ENCODE data around the gene AGPAT2. TPM values are rescaled to one million over a fixed set of nuclear protein-coding genes. Genes with fewer than 3 reads are reported as not detected.

The AGPAT2 gene
- total RNA-seq, 1 donor from 2014 or later, result 30.8 TPM

DNA sequence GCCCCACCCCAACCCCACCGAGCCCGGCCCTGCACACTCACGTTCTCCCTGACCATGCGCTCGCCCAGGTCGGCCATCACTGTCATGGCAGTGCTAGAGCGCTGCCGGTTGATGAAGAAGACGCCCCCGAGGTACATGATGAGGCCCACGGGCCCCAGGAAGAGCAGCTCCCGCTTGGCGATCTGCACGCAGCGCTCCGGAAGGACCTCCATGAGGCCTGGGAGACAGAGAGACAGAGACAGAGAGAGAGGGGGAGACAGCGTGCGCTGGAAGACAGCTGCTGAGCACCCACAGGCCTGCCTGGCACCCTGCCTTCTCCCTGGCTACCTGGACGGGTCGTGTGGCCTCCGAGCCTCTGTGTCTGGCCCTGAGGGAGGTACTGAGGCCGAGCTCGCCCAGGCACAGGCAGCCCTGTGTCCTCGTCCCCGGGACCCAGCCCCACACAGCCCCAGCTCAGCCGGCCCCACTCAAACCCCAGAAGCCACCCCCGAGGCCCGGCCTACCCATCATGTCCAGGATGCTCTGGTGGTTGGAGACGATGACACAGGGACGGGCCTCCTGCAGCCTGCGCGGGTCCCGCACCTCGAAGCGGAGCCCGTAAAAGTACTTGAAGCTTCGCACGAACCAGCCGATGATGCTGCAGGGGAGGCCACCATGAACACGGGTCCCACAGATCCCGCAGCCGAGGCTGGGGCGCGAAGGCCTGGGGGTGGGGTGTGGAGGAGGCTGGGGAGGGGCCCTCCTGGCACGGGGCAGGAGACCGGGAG lies 10.2 kb downstream of the AGPAT2 start:
- TF ChIP-seq, protein P1, sequence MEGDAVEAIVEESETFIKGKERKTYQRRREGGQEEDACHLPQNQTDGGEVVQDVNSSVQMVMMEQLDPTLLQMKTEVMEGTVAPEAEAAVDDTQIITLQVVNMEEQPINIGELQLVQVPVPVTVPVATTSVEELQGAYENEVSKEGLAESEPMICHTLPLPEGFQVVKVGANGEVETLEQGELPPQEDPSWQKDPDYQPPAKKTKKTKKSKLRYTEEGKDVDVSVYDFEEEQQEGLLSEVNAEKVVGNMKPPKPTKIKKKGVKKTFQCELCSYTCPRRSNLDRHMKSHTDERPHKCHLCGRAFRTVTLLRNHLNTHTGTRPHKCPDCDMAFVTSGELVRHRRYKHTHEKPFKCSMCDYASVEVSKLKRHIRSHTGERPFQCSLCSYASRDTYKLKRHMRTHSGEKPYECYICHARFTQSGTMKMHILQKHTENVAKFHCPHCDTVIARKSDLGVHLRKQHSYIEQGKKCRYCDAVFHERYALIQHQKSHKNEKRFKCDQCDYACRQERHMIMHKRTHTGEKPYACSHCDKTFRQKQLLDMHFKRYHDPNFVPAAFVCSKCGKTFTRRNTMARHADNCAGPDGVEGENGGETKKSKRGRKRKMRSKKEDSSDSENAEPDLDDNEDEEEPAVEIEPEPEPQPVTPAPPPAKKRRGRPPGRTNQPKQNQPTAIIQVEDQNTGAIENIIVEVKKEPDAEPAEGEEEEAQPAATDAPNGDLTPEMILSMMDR (IDR thresholded peaks at IDR 0.05; ENCODE audit: insufficient read depth, low read depth, low read length), result no peak
- TF ChIP-seq EZH2 (IDR thresholded peaks at IDR 0.05; ENCODE audit: insufficient read depth, low read length), result no peak
- Histone ChIP-seq H3K36me3 (ENCODE audit: insufficient read depth, low read length) (no peaks in the 10 kb centered on the region), H2AFZ (ENCODE audit: low read depth, low read length) (no peak overlapping the region), H4K20me1 (ENCODE audit: insufficient read depth, low read length) (peaks cover 34% of the 10 kb centered on the region), H3K4me1 (ENCODE audit: insufficient read depth, low read length) (no peaks in the 10 kb centered on the region), H3K79me2 (ENCODE audit: insufficient read depth, low read length) (peaks cover 6% of the 10 kb centered on the region), H3K9ac (ENCODE audit: low read length) (no peak overlapping the region), H3K4me3 (ENCODE audit: insufficient read depth, low read depth, low read length) (no peak overlapping the region), H3K4me2 (ENCODE audit: low read length) (no peak overlapping the region), H3K27ac (ENCODE audit: low read depth, low read length) (no peak overlapping the region), H3K9me3 (ENCODE audit: insufficient read depth, low read depth, low read length) (no peaks in the 10 kb centered on the region), H3K27me3 (ENCODE audit: insufficient read depth, low read length) (no peaks in the 10 kb centered on the region)
- FAIRE-seq, result no peak
- no peak for DNase-seq (ENCODE audit: low read depth)
- Mint-ChIP-seq H3K4me1 (ENCODE audit: low read depth, unreplicated experiment) (no peaks in the 10 kb centered on the region), H3K27me3 (ENCODE audit: low read depth, unreplicated experiment) (peaks cover 2% of the 10 kb centered on the region), H3K4me3 (ENCODE audit: unreplicated experiment) (no peak overlapping the region), H3K36me3 (ENCODE audit: low read depth, unreplicated experiment) (no peaks in the 10 kb centered on the region), H3K9me3 (ENCODE audit: unreplicated experiment) (no peaks in the 10 kb centered on the region), H3K27ac (ENCODE audit: unreplicated experiment) (no peak overlapping the region)

DNA sequence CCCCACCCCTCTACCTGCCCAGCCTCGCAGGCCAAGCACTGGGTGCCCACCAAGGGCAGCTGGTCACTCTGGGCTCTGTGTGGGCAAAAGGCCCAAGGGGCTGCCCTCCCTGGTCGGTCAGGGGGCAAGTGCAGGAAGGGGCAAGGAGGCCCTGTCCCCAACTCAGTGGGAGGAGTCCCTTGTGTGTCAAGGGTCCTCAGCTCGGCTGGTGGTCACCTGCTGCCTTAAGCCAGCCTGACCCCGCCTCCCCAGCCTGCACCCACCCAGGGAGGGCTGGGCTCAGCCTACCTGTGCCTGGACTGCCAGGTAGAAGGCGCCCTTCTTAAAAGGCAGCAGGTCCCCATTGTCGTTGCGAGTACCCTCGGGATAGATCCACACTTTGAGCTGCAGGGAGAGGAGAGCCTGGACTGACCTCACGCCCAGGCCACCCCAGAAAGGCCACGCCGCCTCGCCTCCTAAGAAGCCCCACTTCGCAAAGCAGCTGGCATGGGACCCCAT lies 10.9 kb downstream of the AGPAT2 start:
- Histone ChIP-seq H3K27me3 (ENCODE audit: insufficient read depth, low read length) (no peaks in the 10 kb centered on the region), H2AFZ (ENCODE audit: low read depth, low read length) (no peak overlapping the region), H3K27ac (ENCODE audit: low read depth, low read length) (no peak overlapping the region), H3K79me2 (ENCODE audit: insufficient read depth, low read length) (peaks cover 6% of the 10 kb centered on the region), H3K9ac (ENCODE audit: low read length) (no peak overlapping the region), H3K36me3 (ENCODE audit: insufficient read depth, low read length) (no peaks in the 10 kb centered on the region), H3K4me2 (ENCODE audit: low read length) (no peak overlapping the region), H3K9me3 (ENCODE audit: insufficient read depth, low read depth, low read length) (no peaks in the 10 kb centered on the region), H3K4me1 (ENCODE audit: insufficient read depth, low read length) (no peaks in the 10 kb centered on the region), H4K20me1 (ENCODE audit: insufficient read depth, low read length) (peaks cover 27% of the 10 kb centered on the region), H3K4me3 (ENCODE audit: insufficient read depth, low read depth, low read length) (no peak overlapping the region)
- H3K4me1 Mint-ChIP-seq (ENCODE audit: low read depth, unreplicated experiment), result no peaks in the 10 kb centered on the region
- FAIRE-seq (no peak), DNase-seq (ENCODE audit: low read depth) (no peak)
- no peaks in the 10 kb centered on the region for H3K36me3 Mint-ChIP-seq (ENCODE audit: low read depth, unreplicated experiment)
- no peaks in the 10 kb centered on the region for H3K9me3 Mint-ChIP-seq (ENCODE audit: unreplicated experiment)
- no peak overlapping the region for H3K4me3 Mint-ChIP-seq (ENCODE audit: unreplicated experiment)
- peaks cover 2% of the 10 kb centered on the region for H3K27me3 Mint-ChIP-seq (ENCODE audit: low read depth, unreplicated experiment)
- no peak overlapping the region for H3K27ac Mint-ChIP-seq (ENCODE audit: unreplicated experiment)
- TF ChIP-seq, protein P1 (IDR thresholded peaks at IDR 0.05; ENCODE audit: insufficient read depth, low read depth, low read length), result no peak
- no peak for TF ChIP-seq EZH2 (IDR thresholded peaks at IDR 0.05; ENCODE audit: insufficient read depth, low read length)
